ENCODE results near the gene GHSR. TPM values are rescaled to one million over a fixed set of nuclear protein-coding genes. Genes with fewer than 3 reads are reported as not detected.

Gene GHSR
- total RNA-seq, 2 donors from 2014 or later: 3.6 TPM; not detected in 1

DNA sequence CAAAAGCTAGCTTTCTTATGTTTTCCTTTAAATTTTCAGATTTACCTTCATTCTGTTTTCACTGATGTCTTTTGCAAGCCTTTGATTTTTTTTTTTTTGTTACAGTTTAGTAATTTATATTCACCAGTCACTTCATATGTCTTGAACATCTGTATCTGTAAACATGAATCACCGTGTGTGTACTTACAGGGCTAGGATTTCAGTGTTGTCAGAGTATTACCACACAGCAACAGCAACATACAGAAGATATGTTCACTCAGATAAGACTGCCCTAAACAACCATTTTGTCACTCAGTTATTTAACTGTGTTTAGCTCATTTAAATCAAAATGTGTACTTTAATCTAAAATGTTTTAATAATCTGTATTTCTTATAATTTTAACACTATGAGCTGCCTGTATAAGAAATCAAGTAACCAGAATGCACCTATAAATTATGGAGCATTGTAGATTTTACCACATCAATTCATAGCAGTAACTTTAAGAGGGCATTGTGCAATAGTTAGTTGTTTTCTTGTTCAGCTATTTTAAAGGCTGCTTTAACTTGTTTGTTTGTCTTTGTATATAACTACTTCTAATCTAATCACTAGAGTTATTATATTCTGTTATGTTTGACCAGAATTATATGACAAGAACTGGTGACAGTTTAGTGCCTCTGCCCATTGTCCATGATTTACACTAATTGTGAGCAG, 50.4 kb downstream of the GHSR start:
- Histone ChIP-seq H3K4me3 (no peak overlapping the region), H3K36me3 (replicated peaks in 1 of 2; ENCODE audit: insufficient read depth in 1 of 2, low read depth in 2 of 2) (no peaks in the 10 kb centered on the region), H3K27me3 (no peaks in the 10 kb centered on the region), H3K9me3 (no peaks in the 10 kb centered on the region), H3K27ac (no peak overlapping the region), H3K4me1 (no peaks in the 10 kb centered on the region)
- 28 to 39% methylated on average over 1 of the region's 1 CpG for WGBS, 2 donors
- TF ChIP-seq, protein P1, sequence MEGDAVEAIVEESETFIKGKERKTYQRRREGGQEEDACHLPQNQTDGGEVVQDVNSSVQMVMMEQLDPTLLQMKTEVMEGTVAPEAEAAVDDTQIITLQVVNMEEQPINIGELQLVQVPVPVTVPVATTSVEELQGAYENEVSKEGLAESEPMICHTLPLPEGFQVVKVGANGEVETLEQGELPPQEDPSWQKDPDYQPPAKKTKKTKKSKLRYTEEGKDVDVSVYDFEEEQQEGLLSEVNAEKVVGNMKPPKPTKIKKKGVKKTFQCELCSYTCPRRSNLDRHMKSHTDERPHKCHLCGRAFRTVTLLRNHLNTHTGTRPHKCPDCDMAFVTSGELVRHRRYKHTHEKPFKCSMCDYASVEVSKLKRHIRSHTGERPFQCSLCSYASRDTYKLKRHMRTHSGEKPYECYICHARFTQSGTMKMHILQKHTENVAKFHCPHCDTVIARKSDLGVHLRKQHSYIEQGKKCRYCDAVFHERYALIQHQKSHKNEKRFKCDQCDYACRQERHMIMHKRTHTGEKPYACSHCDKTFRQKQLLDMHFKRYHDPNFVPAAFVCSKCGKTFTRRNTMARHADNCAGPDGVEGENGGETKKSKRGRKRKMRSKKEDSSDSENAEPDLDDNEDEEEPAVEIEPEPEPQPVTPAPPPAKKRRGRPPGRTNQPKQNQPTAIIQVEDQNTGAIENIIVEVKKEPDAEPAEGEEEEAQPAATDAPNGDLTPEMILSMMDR (IDR thresholded peaks at IDR 0.05): no peak
- no peak for TF ChIP-seq POLR2A (IDR thresholded peaks at IDR 0.05)
- ATAC-seq (no peak), DNase-seq (no peak)
- intact Hi-C loops (cut with DNase I): no loop called here

DNA sequence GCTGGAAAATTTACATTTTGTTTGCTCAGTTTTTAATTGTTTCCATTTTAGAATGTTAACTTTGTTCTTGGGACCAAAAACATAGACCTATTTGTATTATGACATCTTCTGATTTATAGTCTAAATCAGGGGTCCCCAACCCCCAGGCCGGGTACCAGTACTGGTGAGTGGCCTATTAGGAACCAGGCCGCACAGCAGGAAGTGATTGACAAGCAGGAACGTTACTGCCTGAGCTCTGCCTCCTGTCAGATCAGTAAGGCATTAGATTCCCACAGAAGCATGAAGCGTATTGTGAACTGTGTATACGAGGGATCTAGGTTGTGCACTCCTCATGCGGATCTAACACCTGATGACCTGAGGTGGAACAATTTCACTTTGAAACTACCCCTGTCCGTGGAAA, 51.9 kb downstream of the GHSR start:
- Histone ChIP-seq H3K4me3 (no peak overlapping the region), H3K9me3 (no peaks in the 10 kb centered on the region), H3K4me1 (no peaks in the 10 kb centered on the region), H3K36me3 (replicated peaks in 1 of 2; ENCODE audit: insufficient read depth in 1 of 2, low read depth in 2 of 2) (no peaks in the 10 kb centered on the region), H3K27me3 (no peaks in the 10 kb centered on the region), H3K27ac (no peak overlapping the region)
- TF ChIP-seq, protein P1 (IDR thresholded peaks at IDR 0.05): no peak
- no peak for TF ChIP-seq POLR2A (IDR thresholded peaks at IDR 0.05)
- 77 to 86% methylated on average over 7 of the region's 7 CpGs for WGBS, 2 donors
- intact Hi-C loops (cut with DNase I): no loop called here
- no peak for DNase-seq
- ATAC-seq: no peak

DNA sequence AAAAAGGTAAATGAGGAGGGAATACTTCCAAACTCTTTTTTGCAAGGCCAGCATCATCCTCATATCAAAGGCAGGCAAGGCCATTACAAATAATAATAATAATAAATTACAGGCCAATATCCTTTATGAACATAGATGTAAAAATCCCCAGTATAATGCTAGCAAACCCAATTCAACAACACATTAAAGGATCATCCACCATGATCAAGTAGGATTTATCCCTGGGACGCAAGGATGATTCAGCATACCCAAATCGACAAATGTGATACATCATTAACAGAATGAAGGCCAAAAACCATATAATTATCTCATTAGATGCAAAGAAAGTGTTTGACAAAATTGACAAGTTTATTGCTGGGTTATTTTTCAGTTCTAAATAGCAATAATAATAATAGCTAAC, 53.6 kb downstream of the GHSR start:
- Histone ChIP-seq H3K27me3 (no peaks in the 10 kb centered on the region), H3K36me3 (replicated peaks in 1 of 2; ENCODE audit: insufficient read depth in 1 of 2, low read depth in 2 of 2) (no peaks in the 10 kb centered on the region), H3K4me3 (no peak overlapping the region), H3K9me3 (no peaks in the 10 kb centered on the region), H3K4me1 (no peaks in the 10 kb centered on the region), H3K27ac (no peak overlapping the region)
- intact Hi-C loops (cut with DNase I): no loop called here
- DNase-seq (no peak), ATAC-seq (no peak)
- TF ChIP-seq, protein P1 (IDR thresholded peaks at IDR 0.05): no peak
- TF ChIP-seq POLR2A (IDR thresholded peaks at IDR 0.05): no peak
- 98% methylated on average over 2 of the region's 2 CpGs for WGBS, 2 donors

Other genes with a start within 250 kb of the GHSR start
- gene TNFSF10, start 75.0 kb upstream of the GHSR start, total RNA-seq: 10 to 100 TPM; 27.5 to 40.9 TPM